ENCODE measurements around the gene GAGE12F.
"Not testable (repeated sequence)": the region's sequence is repeated elsewhere in the genome, so short reads cannot be mapped to it uniquely, and the experiment has no call there.

The GAGE12F gene

DNA sequence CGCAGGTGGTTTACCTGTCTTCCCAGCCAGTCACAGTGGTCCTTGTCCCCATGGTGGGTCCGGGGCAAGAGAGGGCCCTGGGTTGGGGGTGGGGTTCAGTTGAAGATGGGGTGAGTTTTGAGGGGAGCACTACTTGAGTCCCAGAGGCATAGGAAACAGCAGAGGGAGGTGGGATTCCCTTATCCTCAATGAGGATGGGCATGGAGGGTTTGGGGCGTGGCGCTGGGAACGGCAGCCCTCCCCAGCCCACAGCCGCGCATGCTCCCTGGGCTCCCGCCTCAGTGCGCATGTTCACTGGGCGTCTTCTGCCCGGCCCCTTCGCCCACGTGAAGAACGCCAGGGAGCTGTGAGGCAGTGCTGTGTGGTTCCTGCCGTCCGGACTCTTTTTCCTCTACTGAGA, 38.1 kb downstream of the GAGE12F start, which contains the start of gene GAGE1:
Gene GAGE1 (plus strand): TSS at position 301 of the 400 bp plus-strand sequence. CDS start 1,155 bp downstream, outside the sequence.
- not testable (repeated sequence) for H3K9me3 ChIP-seq (ENCODE audit: control insufficient read depth in 2 of 2, low read length in 2 of 2); H3K27ac ChIP-seq (ENCODE audit: low read length); H3K9ac ChIP-seq (ENCODE audit: low read length in 2 of 2); H3K4me1 ChIP-seq (ENCODE audit: control insufficient read depth, insufficient read depth, low read length); H3K4me3 ChIP-seq (ENCODE audit: low read length in 2 of 2); H3K36me3 ChIP-seq (ENCODE audit: control insufficient read depth in 2 of 2, insufficient read depth in 2 of 2, low read length in 2 of 2); H3K27me3 ChIP-seq (ENCODE audit: control insufficient read depth in 1 of 2, insufficient read depth in 2 of 2, low read length in 2 of 2)

DNA sequence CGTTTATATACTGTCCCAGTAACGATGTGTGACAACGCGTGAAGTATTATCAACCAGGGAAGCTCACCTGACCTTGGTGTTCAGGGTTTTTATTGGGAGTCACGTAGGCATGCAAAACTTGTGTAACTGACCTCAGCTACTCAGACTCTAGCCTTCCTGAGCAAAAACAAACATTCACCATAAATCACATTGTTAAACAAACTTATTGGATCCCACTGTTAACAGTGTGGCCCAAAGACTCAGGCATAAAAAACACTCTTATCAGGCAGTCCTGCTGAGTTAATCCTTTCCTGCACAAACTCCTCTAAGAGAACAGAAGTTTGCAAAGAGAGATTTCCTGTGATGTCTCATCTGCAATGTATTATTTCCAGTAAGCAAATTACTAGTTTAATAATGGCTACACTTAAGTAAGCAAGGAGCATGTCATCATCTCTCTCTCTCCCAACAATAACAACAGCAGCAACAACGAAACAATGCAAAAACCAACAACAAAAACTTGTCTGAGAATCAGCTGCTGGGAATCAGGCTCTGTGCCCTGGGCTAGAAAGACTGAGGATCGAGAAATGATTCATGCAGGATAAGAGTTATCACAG, 50.2 kb downstream of the GAGE12F start:
- Histone ChIP-seq H3K27me3 (ENCODE audit: control insufficient read depth in 1 of 2, insufficient read depth in 2 of 2, low read length in 2 of 2) (peaks cover 0 to 3% of the 10 kb centered on the region in 2 donors), H3K9ac (ENCODE audit: low read length in 2 of 2) (no peak overlapping the region), H3K4me3 (ENCODE audit: low read length in 2 of 2) (no peak overlapping the region), H3K9me3 (ENCODE audit: control insufficient read depth in 2 of 2, low read length in 2 of 2) (peaks cover 0 to 3% of the 10 kb centered on the region in 2 donors), H3K27ac (ENCODE audit: low read length) (no peak overlapping the region), H3K36me3 (ENCODE audit: control insufficient read depth in 2 of 2, insufficient read depth in 2 of 2, low read length in 2 of 2) (no peaks in the 10 kb centered on the region), H3K4me1 (ENCODE audit: control insufficient read depth, insufficient read depth, low read length) (no peaks in the 10 kb centered on the region)

All from stomach smooth muscle (tissue), 2 donors.